ENCODE data around the gene GAS6. TPM values are rescaled to one million over a fixed set of nuclear protein-coding genes. Genes with fewer than 3 reads are reported as not detected.

GAS6 gene
- total and polyA plus RNA-seq, 7 experiments from 2014 or later, result 0.38 to 5.5 (median 3.0) TPM; not detected in 1

- DNase-seq (no peak), ATAC-seq (no peak)
- Histone ChIP-seq H3K9me3 (ENCODE audit: control insufficient read depth in 2 of 3, low read length in 3 of 3) (no peaks in the 10 kb centered on the region), H3K36me3 (ENCODE audit: control insufficient read depth in 2 of 3, insufficient read depth in 3 of 3, low read length in 3 of 3) (no peaks in the 10 kb centered on the region), H3K4me3 (ENCODE audit: low read length) (no peak overlapping the region), H3K4me1 (ENCODE audit: control insufficient read depth in 2 of 2, insufficient read depth in 2 of 2, low read length in 2 of 2) (peaks cover 12 to 18% of the 10 kb centered on the region in 2 donors), H3K27ac (ENCODE audit: low read depth, low read length) (no peak overlapping the region), H3K27me3 (ENCODE audit: control insufficient read depth in 2 of 2, insufficient read depth in 2 of 2, low read length in 2 of 2) (no peaks in the 10 kb centered on the region)
- ChIA-PET POLR2A (no interaction called here), CTCF (no interaction called here)
- peaks cover 0 to 8% (median 0%) of the 10 kb centered on the region in 11 donors for H3K9me3 Mint-ChIP-seq
- H3K4me3 Mint-ChIP-seq, result no peak overlapping the region
- H3K27ac Mint-ChIP-seq, result no peak overlapping the region
- H3K4me1 Mint-ChIP-seq, result peaks cover 9 to 22% (median 19%) of the 10 kb centered on the region in 7 donors
- H3K27me3 Mint-ChIP-seq, result peaks cover 6 to 14% (median 9%) of the 10 kb centered on the region in 5 donors
- no peaks in the 10 kb centered on the region for H3K36me3 Mint-ChIP-seq
- intact Hi-C loops (cut with micrococcal nuclease), result no loop called here
These were observed 13.5 kb upstream of the GAS6 start for GRCh38 chr13:113877149-113877990.

GRCh38 chr13:113876346-113877148, 12.7 kb upstream of the GAS6 start:
- Mint-ChIP-seq H3K36me3 (no peaks in the 10 kb centered on the region), H3K9me3 (peaks cover 0 to 8% (median 0%) of the 10 kb centered on the region in 11 donors), H3K4me3 (peak overlapping the region in 1 of 10 donors; percentile 35), H3K4me1 (peaks cover 4 to 13% (median 11%) of the 10 kb centered on the region in 7 donors), H3K27ac (peak overlapping the region in 1 of 9 donors; percentile 22), H3K27me3 (peaks cover 12 to 21% (median 16%) of the 10 kb centered on the region in 5 donors)
- Histone ChIP-seq H3K36me3 (ENCODE audit: control insufficient read depth in 2 of 3, insufficient read depth in 3 of 3, low read length in 3 of 3) (no peaks in the 10 kb centered on the region), H3K9me3 (ENCODE audit: control insufficient read depth in 2 of 3, low read length in 3 of 3) (no peaks in the 10 kb centered on the region), H3K27ac (ENCODE audit: low read depth, low read length) (no peak overlapping the region), H3K27me3 (ENCODE audit: control insufficient read depth in 2 of 2, insufficient read depth in 2 of 2, low read length in 2 of 2) (no peaks in the 10 kb centered on the region), H3K4me3 (ENCODE audit: low read length) (no peak overlapping the region), H3K4me1 (ENCODE audit: control insufficient read depth in 2 of 2, insufficient read depth in 2 of 2, low read length in 2 of 2) (peaks cover 10 to 12% of the 10 kb centered on the region in 2 donors)
- POLR2A ChIA-PET, result no interaction called here
- DNase-seq (no peak), ATAC-seq (peak; percentile 64)
- intact Hi-C loops (cut with micrococcal nuclease), result no loop called here
- CTCF ChIA-PET, result no interaction called here

GRCh38 chr13:113875837-113876281, 12.0 kb upstream of the GAS6 start:
- peaks cover 0 to 7% (median 4%) of the 10 kb centered on the region in 7 donors for H3K4me1 Mint-ChIP-seq
- peak overlapping the region in 3 of 9 donors; percentile 5 to 34 (median 22) for H3K27ac Mint-ChIP-seq
- H3K27me3 Mint-ChIP-seq, result peaks cover 12 to 27% (median 23%) of the 10 kb centered on the region in 5 donors
- no peaks in the 10 kb centered on the region for H3K9me3 ChIP-seq (ENCODE audit: control insufficient read depth in 2 of 3, low read length in 3 of 3)
- intact Hi-C loops (cut with micrococcal nuclease), result no loop called here
- no peaks in the 10 kb centered on the region for H3K36me3 ChIP-seq (ENCODE audit: control insufficient read depth in 2 of 3, insufficient read depth in 3 of 3, low read length in 3 of 3)
- no peaks in the 10 kb centered on the region for H3K27me3 ChIP-seq (ENCODE audit: control insufficient read depth in 2 of 2, insufficient read depth in 2 of 2, low read length in 2 of 2)
- ATAC-seq (peak; percentile 53), DNase-seq (no peak)
- POLR2A ChIA-PET, result no interaction called here
- H3K9me3 Mint-ChIP-seq, result peaks cover 0 to 8% (median 0%) of the 10 kb centered on the region in 11 donors
- CTCF ChIA-PET, result no interaction called here
- peaks cover 3 to 12% of the 10 kb centered on the region in 2 donors for H3K4me1 ChIP-seq (ENCODE audit: control insufficient read depth in 2 of 2, insufficient read depth in 2 of 2, low read length in 2 of 2)
- no peak overlapping the region for H3K4me3 ChIP-seq (ENCODE audit: low read length)
- no peaks in the 10 kb centered on the region for H3K36me3 Mint-ChIP-seq
- H3K4me3 Mint-ChIP-seq, result peak overlapping the region in 2 of 10 donors; percentile 12 to 35
- H3K27ac ChIP-seq (ENCODE audit: low read depth, low read length), result no peak overlapping the region

- peaks cover 0 to 8% (median 0%) of the 10 kb centered on the region in 11 donors for H3K9me3 Mint-ChIP-seq
- DNase-seq (no peak), ATAC-seq (no peak)
- POLR2A ChIA-PET, result no interaction called here
- intact Hi-C loops (cut with micrococcal nuclease), result no loop called here
- H3K27ac ChIP-seq (ENCODE audit: low read depth, low read length), result no peak overlapping the region
- H3K36me3 ChIP-seq (ENCODE audit: control insufficient read depth in 2 of 3, insufficient read depth in 3 of 3, low read length in 3 of 3), result no peaks in the 10 kb centered on the region
- H3K9me3 ChIP-seq (ENCODE audit: control insufficient read depth in 2 of 3, low read length in 3 of 3), result no peaks in the 10 kb centered on the region
- peaks cover 0 to 4% (median 0%) of the 10 kb centered on the region in 7 donors for H3K4me1 Mint-ChIP-seq
- peak overlapping the region in 1 of 10 donors; percentile 35 for H3K4me3 Mint-ChIP-seq
- peaks cover 12 to 26% (median 23%) of the 10 kb centered on the region in 5 donors for H3K27me3 Mint-ChIP-seq
- no peaks in the 10 kb centered on the region for H3K27me3 ChIP-seq (ENCODE audit: control insufficient read depth in 2 of 2, insufficient read depth in 2 of 2, low read length in 2 of 2)
- H3K4me1 ChIP-seq (ENCODE audit: control insufficient read depth in 2 of 2, insufficient read depth in 2 of 2, low read length in 2 of 2), result peaks cover 0 to 12% of the 10 kb centered on the region in 2 donors
- no peak overlapping the region for H3K4me3 ChIP-seq (ENCODE audit: low read length)
- no peaks in the 10 kb centered on the region for H3K36me3 Mint-ChIP-seq
- CTCF ChIA-PET, result no interaction called here
- H3K27ac Mint-ChIP-seq, result peak overlapping the region in 1 of 9 donors; percentile 34
These were observed 11.5 kb upstream of the GAS6 start for GRCh38 chr13:113875429-113875815.

- H3K36me3 ChIP-seq (ENCODE audit: control insufficient read depth in 2 of 3, insufficient read depth in 3 of 3, low read length in 3 of 3), result no peaks in the 10 kb centered on the region
- H3K4me1 ChIP-seq (ENCODE audit: control insufficient read depth in 2 of 2, insufficient read depth in 2 of 2, low read length in 2 of 2), result peaks cover 0 to 12% of the 10 kb centered on the region in 2 donors
- no peak overlapping the region for H3K4me3 ChIP-seq (ENCODE audit: low read length)
- H3K27ac ChIP-seq (ENCODE audit: low read depth, low read length), result no peak overlapping the region
- ATAC-seq (no peak), DNase-seq (no peak)
- peaks cover 12 to 30% (median 25%) of the 10 kb centered on the region in 5 donors for H3K27me3 Mint-ChIP-seq
- intact Hi-C loops (cut with micrococcal nuclease), result no loop called here
- peaks cover 0 to 8% (median 0%) of the 10 kb centered on the region in 11 donors for H3K9me3 Mint-ChIP-seq
- H3K27me3 ChIP-seq (ENCODE audit: control insufficient read depth in 2 of 2, insufficient read depth in 2 of 2, low read length in 2 of 2), result no peaks in the 10 kb centered on the region
- CTCF ChIA-PET, result no interaction called here
- H3K4me1 Mint-ChIP-seq, result peaks cover 0 to under 1% (median 0%) of the 10 kb centered on the region in 7 donors
- no peak overlapping the region for H3K27ac Mint-ChIP-seq
- H3K4me3 Mint-ChIP-seq, result no peak overlapping the region
- POLR2A ChIA-PET, result no interaction called here
- no peaks in the 10 kb centered on the region for H3K9me3 ChIP-seq (ENCODE audit: control insufficient read depth in 2 of 3, low read length in 3 of 3)
- H3K36me3 Mint-ChIP-seq, result no peaks in the 10 kb centered on the region
These were observed 10.9 kb upstream of the GAS6 start for GRCh38 chr13:113874579-113875428.

GRCh38 chr13:113874177-113874576, 10.3 kb upstream of the GAS6 start:
- CTCF ChIA-PET, result no interaction called here
- Mint-ChIP-seq H3K9me3 (peaks cover 0 to 8% (median 0%) of the 10 kb centered on the region in 11 donors), H3K4me3 (no peak overlapping the region), H3K27ac (no peak overlapping the region), H3K4me1 (no peaks in the 10 kb centered on the region), H3K36me3 (no peaks in the 10 kb centered on the region), H3K27me3 (peaks cover 12 to 31% (median 27%) of the 10 kb centered on the region in 5 donors)
- H3K27me3 ChIP-seq (ENCODE audit: control insufficient read depth in 2 of 2, insufficient read depth in 2 of 2, low read length in 2 of 2), result no peaks in the 10 kb centered on the region
- no peaks in the 10 kb centered on the region for H3K9me3 ChIP-seq (ENCODE audit: control insufficient read depth in 2 of 3, low read length in 3 of 3)
- no peaks in the 10 kb centered on the region for H3K36me3 ChIP-seq (ENCODE audit: control insufficient read depth in 2 of 3, insufficient read depth in 3 of 3, low read length in 3 of 3)
- ATAC-seq (no peak), DNase-seq (no peak)
- intact Hi-C loops (cut with micrococcal nuclease), result no loop called here
- POLR2A ChIA-PET, result no interaction called here
- H3K4me1 ChIP-seq (ENCODE audit: control insufficient read depth in 2 of 2, insufficient read depth in 2 of 2, low read length in 2 of 2), result peaks cover 0 to 12% of the 10 kb centered on the region in 2 donors
- no peak overlapping the region for H3K27ac ChIP-seq (ENCODE audit: low read depth, low read length)
- no peak overlapping the region for H3K4me3 ChIP-seq (ENCODE audit: low read length)

All from naive thymus-derived CD4-positive, alpha-beta T cell (primary cell).